CMK (cell line): Measurements from ENCODE around the gene TPPP2.

Experiments used
- DNase-seq: peaks from one replicate; pipeline ENCODE4 v3.0.0-alpha.2; 2010; ENCODE audit warnings: low read depth

TPPP2 gene

DNA sequence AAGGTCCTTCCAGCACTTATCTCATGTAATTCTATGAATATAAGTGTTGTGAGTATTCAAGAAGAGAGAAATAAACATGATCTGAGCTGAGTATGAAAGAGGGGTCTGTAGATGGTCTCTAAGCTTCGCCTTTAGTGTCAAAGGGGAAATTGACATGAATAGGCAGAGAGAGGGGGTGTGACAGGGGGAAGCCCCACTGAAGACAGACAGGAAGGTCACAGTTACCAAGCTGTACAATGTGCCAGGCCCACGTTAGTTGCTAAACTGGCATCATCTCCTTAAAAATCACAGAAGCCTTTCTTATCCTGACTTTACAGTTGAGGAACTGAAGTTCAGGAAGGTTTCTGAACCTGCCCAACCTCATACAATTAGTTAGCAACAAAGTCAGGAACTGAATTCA, 47.7 kb downstream of the TPPP2 start:
- DNase-seq: no peak

DNA sequence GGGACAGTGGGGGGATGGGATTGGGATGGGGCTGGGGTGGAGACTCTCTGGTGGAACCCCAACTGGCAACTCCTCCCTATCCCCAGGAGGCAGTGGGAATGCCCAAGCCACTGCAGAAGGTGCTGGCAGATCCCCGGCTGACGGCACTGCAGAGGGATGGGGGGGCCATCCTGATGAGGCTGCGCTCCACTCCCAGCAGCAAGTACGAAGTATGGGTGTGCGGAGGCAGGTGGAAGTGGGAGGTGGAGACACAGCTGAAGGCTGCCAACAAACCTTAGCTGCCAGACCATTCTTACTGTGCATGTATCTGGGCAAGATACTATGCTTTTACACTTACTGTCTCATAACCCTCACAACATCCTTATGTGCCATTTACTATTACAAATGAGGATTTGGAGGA, 48.3 kb downstream of the TPPP2 start:
- no peak for DNase-seq

DNA sequence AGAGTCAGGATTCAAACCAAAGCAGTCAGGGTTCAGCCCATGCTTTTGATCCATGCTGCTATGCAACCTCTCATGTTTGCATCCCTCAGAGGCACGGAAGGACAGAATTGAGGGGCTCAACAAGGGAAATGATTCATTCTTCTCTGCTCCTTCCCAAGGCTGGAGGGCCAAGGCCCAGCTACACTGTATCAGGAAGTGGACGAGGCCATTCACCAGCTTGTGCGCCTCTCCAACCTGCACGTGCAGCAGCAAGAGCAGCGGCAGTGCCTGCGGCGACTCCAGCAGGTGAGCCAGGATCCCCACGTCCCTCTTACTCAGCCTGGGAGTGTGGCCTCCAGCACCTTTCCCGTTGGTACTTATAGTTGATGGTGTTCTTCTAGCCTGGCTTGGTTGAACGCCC, 48.7 kb downstream of the TPPP2 start:
- no peak for DNase-seq

DNA sequence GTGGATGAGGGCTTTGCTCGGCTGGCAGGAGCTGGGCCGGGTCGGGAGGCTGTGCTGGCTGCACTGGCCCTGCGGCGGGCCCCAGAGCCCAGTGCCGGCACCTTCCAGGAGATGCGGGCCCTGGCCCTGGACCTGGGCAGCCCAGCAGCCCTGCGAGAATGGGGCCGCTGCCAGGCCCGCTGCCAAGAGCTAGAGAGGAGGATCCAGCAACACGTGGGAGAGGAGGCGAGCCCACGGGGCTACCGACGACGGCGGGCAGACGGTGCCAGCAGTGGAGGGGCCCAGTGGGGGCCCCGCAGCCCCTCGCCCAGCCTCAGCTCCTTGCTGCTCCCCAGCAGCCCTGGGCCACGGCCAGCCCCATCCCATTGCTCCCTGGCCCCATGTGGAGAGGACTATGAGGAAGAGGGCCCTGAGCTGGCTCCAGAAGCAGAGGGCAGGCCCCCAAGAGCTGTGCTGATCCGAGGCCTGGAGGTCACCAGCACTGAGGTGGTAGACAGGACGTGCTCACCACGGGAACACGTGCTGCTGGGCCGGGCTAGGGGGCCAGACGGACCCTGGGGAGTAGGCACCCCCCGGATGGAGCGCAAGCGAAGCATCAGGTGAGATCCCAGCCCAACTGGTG, 51.6 kb downstream of the TPPP2 start:
- no peak for DNase-seq
